K562 (cell line): ENCODE results near the gene ADAM15. TPM values are rescaled to one million over a fixed set of nuclear protein-coding genes. Genes with fewer than 3 reads are reported as not detected.

Experiments
- ATAC-seq: fragments of 200-7000 bp; cut with Tn5 transposase; 3 replicates; pipeline ENCODE4 v1.9.1; 2020; ENCODE audit warnings: moderate library complexity
- BruUV-seq: library from RNA; stranded (reverse); fragments of 400-500 nt; replicated peaks from 2 replicates; lab custom pipeline; 2021; lab: Mats Ljungman, UMichigan
- CTCF ChIA-PET: fragments of 300-600 bp; formaldehyde crosslinking; extraction: SDS; loops from one replicate; lab custom pipeline; 2021; ENCODE audit warnings: low intra/inter-chr PET ratio; lab: Yijun Ruan, JAX
- POLR2A ChIA-PET: fragments of 300-600, 350-650 bp; sonication (Branson Sonifier 250); formaldehyde crosslinking; extraction: SDS; loops from one replicate; lab custom pipeline; 2021; ENCODE audit warnings: antibody characterized with exemption, inconsistent platforms; lab: Yijun Ruan, JAX
- DNase-seq, 4 experiments: peaks; one replicate each; pipeline versions ENCODE4 v3.0.0 to v3.0.0-alpha.2; 2011 to 2018; ENCODE audit warnings: low spot score in 3 of 4, mixed read lengths in 3 of 4; ENCODE audit errors: extremely low read depth in 1 of 4
- FAIRE-seq: peaks from 2 replicates; lab custom pipeline; 2011; peaks lifted over from hg19 to GRCh38; lab: Jason Lieb, UNC
- H2AFZ ChIP-seq: 2 replicates; pipeline ENCODE4 v1.6.0; 2011; ENCODE audit warnings: low read depth, low read length, control low read depth, inconsistent platforms
- H3K27ac ChIP-seq: fragments of 200-600 bp; 3 replicates; pipeline ENCODE4 v1.8.0; 2011; ENCODE audit warnings: low read depth, mild to moderate bottlenecking, control low read depth, inconsistent platforms, low read length, moderate library complexity, mixed read lengths; ENCODE audit errors: extremely low read depth
- H3K27me3 ChIP-seq, 2 experiments: fragments of 300-600 bp in 1 of 2; 2 replicates in 1 of 2; 3 replicates in 1 of 2; pipeline versions ENCODE4 v1.6.0 to v1.8.0; 2011; ENCODE audit warnings: inconsistent platforms in 2 of 2, low read length in 2 of 2, mild to moderate bottlenecking in 1 of 2, mixed read lengths in 1 of 2, moderate library complexity in 1 of 2; ENCODE audit not compliant: control insufficient read depth in 2 of 2, insufficient read depth in 2 of 2
- H3K36me3 ChIP-seq: fragments of 300-600 bp; 3 replicates; pipeline ENCODE4 v1.8.0; 2011; ENCODE audit warnings: mild to moderate bottlenecking, low read length, inconsistent platforms; ENCODE audit not compliant: control insufficient read depth, insufficient read depth
- H3K4me1 ChIP-seq, 2 experiments: fragments of 200-600 bp in 1 of 2; replicated peaks in 1 of 2; 2 replicates in 1 of 2; 3 replicates in 1 of 2; pipeline versions ENCODE4 v1.5.1 to v1.8.0; 2011; ENCODE audit warnings: inconsistent platforms in 2 of 2, low read length in 2 of 2, mild to moderate bottlenecking in 1 of 2, mixed read lengths in 1 of 2, moderate library complexity in 1 of 2; ENCODE audit not compliant: control insufficient read depth in 2 of 2, insufficient read depth in 2 of 2
- H3K4me2 ChIP-seq: 2 replicates; pipeline ENCODE4 v1.6.1; 2011; ENCODE audit warnings: low read length, control low read depth, inconsistent platforms, mixed read lengths; ENCODE audit not compliant: insufficient read depth
- H3K4me3 ChIP-seq: fragments of 200-600 bp; sonication (generic), shearing (Covaris generic); 2 replicates; pipeline ENCODE4 v1.5.1; 2016; ENCODE audit warnings: control low read depth, inconsistent platforms
- H3K79me2 ChIP-seq: fragments of 200-600 bp; 3 replicates; pipeline ENCODE4 v1.8.0; 2011; ENCODE audit warnings: low read length, inconsistent platforms; ENCODE audit not compliant: control insufficient read depth, insufficient read depth
- H3K9ac ChIP-seq, 2 experiments: 2 replicates each; pipeline versions ENCODE4 v1.6.0 to v1.6.1; 2011; ENCODE audit warnings: low read depth in 2 of 2, low read length in 2 of 2, control low read depth in 1 of 2, inconsistent platforms in 1 of 2, mild to moderate bottlenecking in 1 of 2, mixed read lengths in 1 of 2; ENCODE audit not compliant: insufficient read depth in 1 of 2
- H3K9me1 ChIP-seq: one replicate; pipeline ENCODE4 v1.6.0; 2011; ENCODE audit warnings: inconsistent platforms, mild to moderate bottlenecking, low read length, moderate library complexity; ENCODE audit not compliant: control insufficient read depth, insufficient read depth
- H3K9me3 ChIP-seq: replicated peaks from 2 replicates; pipeline ENCODE4 v1.5.1; 2011; ENCODE audit warnings: low read depth, low read length, inconsistent platforms; ENCODE audit not compliant: control insufficient read depth, insufficient read depth
- H4K20me1 ChIP-seq: replicated peaks from 2 replicates; pipeline ENCODE4 v1.6.1; 2011; ENCODE audit warnings: low read length, inconsistent platforms, mixed read lengths; ENCODE audit not compliant: control insufficient read depth, insufficient read depth
- ETV5 ChIP-seq: sonication (generic); formaldehyde crosslinking; IDR thresholded peaks from 2 replicates; pipeline ENCODE4 v1.4.0; 2020; ENCODE audit warnings: low read depth, mild to moderate bottlenecking, missing genetic modification reagents
- MTF1 ChIP-seq: fragments of 250-450 bp; sonication (Bioruptor Pico); IDR thresholded peaks from 2 replicates; pipeline ENCODE4 v1.9.0; 2021; ENCODE audit warnings: moderate library complexity, mild to moderate bottlenecking, inconsistent platforms, borderline replicate concordance
- NR4A1 ChIP-seq, 2 experiments: fragments of 250-450 bp in 1 of 2; fragments of 450-650 bp in 1 of 2; sonication (Bioruptor Pico) in 1 of 2; IDR thresholded peaks; 2 replicates each; pipeline versions ENCODE4 v1.4.0 to v1.6.1; 2016 to 2020; ENCODE audit warnings: mild to moderate bottlenecking in 2 of 2, missing compliant biosample characterization in 1 of 2, missing genetic modification characterization in 1 of 2, moderate library complexity in 1 of 2
- PCBP1 ChIP-seq: fragments of 200-400 bp; formaldehyde crosslinking; IDR thresholded peaks from 2 replicates; pipeline ENCODE4 v1.6.1; 2018; ENCODE audit warnings: mild to moderate bottlenecking, low read depth, low read length; ENCODE audit not compliant: poor library complexity, severe bottlenecking
- PHTF2 ChIP-seq: fragments of 250-450 bp; sonication (Bioruptor Pico); IDR thresholded peaks from 2 replicates; pipeline ENCODE4 v1.5.0; 2021; ENCODE audit warnings: mild to moderate bottlenecking
- RBM22 ChIP-seq: fragments of 200-400 bp; formaldehyde crosslinking; IDR thresholded peaks from 2 replicates; pipeline ENCODE4 v1.6.1; 2018; ENCODE audit warnings: low read length, low read depth; ENCODE audit not compliant: poor library complexity, severe bottlenecking
- ZNF431 ChIP-seq: sonication (generic); formaldehyde crosslinking; IDR thresholded peaks from 2 replicates; pipeline ENCODE4 v1.8.0; 2022; ENCODE audit warnings: mild to moderate bottlenecking, missing genetic modification reagents
- WGBS: fragments of 100-300 bp; shearing (Covaris generic); methylation state at CpG from one replicate; pipeline ENCODE4 v1.1.6; 2016; ENCODE audit warnings: low coverage, mixed read lengths; ENCODE audit not compliant: insufficient coverage; ENCODE audit errors: missing lambda C conversion rate; 5-methylcytosine and 5-hydroxymethylcytosine counted together
- in situ Hi-C: fragments of 300-500 bp; cut with MboI; formaldehyde crosslinking; loops from 4 replicates; pipeline ENCODE4 v1.15.0; 2018; ENCODE audit warnings: inconsistent platforms, mixed read lengths
- intact Hi-C: fragments of 100-400 bp; cut with micrococcal nuclease; formaldehyde crosslinking; loops from 2 replicates; pipeline ENCODE4 v1.14.2; 2022
- polyA plus RNA-seq, 8 experiments: library from polyadenylated mRNA; depleted of rRNA in 4 of 8; stranded (reverse) in 5 of 8; unstranded in 3 of 8; fragments of >200 nt; fragmentation: Nextera tagmentation in 2 of 8; fragmentation: Illumina TruSeq in 1 of 8; extraction: Ambion mirVana in 2 of 8; extraction: Trizol in 1 of 8; gene quantifications; 2 replicates each; pipeline versions ENCODE4 v1.2.1 to v1.2.3, GENCODE V29; 2011 to 2014; ENCODE audit warnings: inconsistent platforms in 1 of 8, missing spikeins in 1 of 8
- total RNA-seq, 7 experiments: library from RNA; depleted of rRNA in 6 of 7; stranded (reverse); fragments of >200 nt in 6 of 7; fragmentation: Illumina TruSeq in 2 of 7; extraction: Trizol in 2 of 7; gene quantifications; 2 replicates each; pipeline versions ENCODE4 v1.2.1 to v1.2.3, GENCODE V29; 2011 to 2021; ENCODE audit warnings: low replicate concordance in 1 of 7
- TF ChIP-seq, protein P1 (sequence below): IDR thresholded peaks from 3 replicates; pipeline ENCODE4 v1.6.1; 2011; ENCODE audit warnings: borderline replicate concordance, mild to moderate bottlenecking; ENCODE audit not compliant: insufficient read length, insufficient read depth

The ADAM15 gene
- total and polyA plus RNA-seq, 9 of the 15 experiments (the other 6 are each of a cell fraction or from before 2014, with no cell fraction given), result 0.69 to 72.3 (median 32.8) TPM

DNA sequence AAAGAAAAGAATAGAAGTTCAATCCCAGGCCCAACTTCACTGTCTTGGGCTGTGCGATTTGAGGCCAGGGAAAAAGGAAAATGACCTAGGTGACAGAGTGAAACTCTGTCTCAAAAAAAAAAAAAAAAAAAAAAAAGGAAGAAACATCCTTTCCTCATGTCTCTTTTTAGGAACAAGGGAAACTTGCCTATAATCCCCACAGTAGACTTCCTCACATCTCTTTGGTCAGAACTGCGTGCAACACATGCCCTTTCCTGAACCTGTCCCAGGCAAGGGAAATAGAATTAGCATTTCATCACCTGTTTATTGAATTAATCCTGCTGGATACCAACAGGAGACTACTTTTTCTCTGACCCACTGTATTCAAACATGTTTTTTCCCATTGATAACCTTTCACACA lies 15.2 kb upstream of the ADAM15 start:
- TF ChIP-seq PHTF2 (no peak), RBM22 (no peak), ETV5 (CRISPR knock-in tag) (no peak), PCBP1 (no peak), MTF1 (CRISPR knock-in tag) (no peak), ZNF431 (CRISPR knock-in tag) (no peak), NR4A1 (CRISPR knock-in tag; IDR thresholded peaks at IDR 0.05) (no peak), NR4A1 (tag; IDR thresholded peaks at IDR 0.05) (no peak)
- TF ChIP-seq, protein P1, sequence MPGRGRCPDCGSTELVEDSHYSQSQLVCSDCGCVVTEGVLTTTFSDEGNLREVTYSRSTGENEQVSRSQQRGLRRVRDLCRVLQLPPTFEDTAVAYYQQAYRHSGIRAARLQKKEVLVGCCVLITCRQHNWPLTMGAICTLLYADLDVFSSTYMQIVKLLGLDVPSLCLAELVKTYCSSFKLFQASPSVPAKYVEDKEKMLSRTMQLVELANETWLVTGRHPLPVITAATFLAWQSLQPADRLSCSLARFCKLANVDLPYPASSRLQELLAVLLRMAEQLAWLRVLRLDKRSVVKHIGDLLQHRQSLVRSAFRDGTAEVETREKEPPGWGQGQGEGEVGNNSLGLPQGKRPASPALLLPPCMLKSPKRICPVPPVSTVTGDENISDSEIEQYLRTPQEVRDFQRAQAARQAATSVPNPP, result no peak
- no peak overlapping the region for H2AFZ ChIP-seq
- intact Hi-C loops, result no loop called here
- DNase-seq, result no peak
- in situ Hi-C loops, result no loop called here
- POLR2A ChIA-PET, result interaction anchor here (0.7 kb wide), 1 partner anchor 14 kb away, joined by 4 read pairs; no protein-coding TSS in a partner anchor
- no peaks in the 10 kb centered on the region for H3K36me3 ChIP-seq
- no peak overlapping the region for H3K4me3 ChIP-seq
- BruUV-seq, result no TSS peak
- H4K20me1 ChIP-seq, result no peaks in the 10 kb centered on the region
- H3K9me1 ChIP-seq, result no peaks in the 10 kb centered on the region
- H3K79me2 ChIP-seq, result no peaks in the 10 kb centered on the region
- no peak for FAIRE-seq
- 38% methylated on average over 2 of the region's 2 CpGs for WGBS
- no peak for ATAC-seq
- peaks cover 3% of the 10 kb centered on the region in 2 experiments; a peak in 2 of 5 replicates for H3K4me1 ChIP-seq
- H3K9me3 ChIP-seq, result no peaks in the 10 kb centered on the region
- CTCF ChIA-PET, result no interaction called here
- no peak overlapping the region for H3K27ac ChIP-seq
- no peak overlapping the region for H3K4me2 ChIP-seq
- no peak overlapping the region for H3K9ac ChIP-seq
- H3K27me3 ChIP-seq, result peaks cover 0 to 23% of the 10 kb centered on the region in 2 experiments; a peak in 3 of 5 replicates
